MM.1S (cell line): ENCODE results near the gene KNOP1.
"Not testable (repeated sequence)": the region's sequence is repeated elsewhere in the genome, so short reads cannot be mapped to it uniquely, and the experiment has no call there.

ENCODE experiments used
- DNase-seq: peaks from one replicate; pipeline ENCODE4 v3.0.0-alpha.2; 2015
- H2AFZ ChIP-seq: fragments of 300-600 bp; sonication (generic); 2 replicates; pipeline ENCODE4 v1.6.0; 2016; ENCODE audit warnings: antibody characterized with exemption, low read length
- H3F3A ChIP-seq: fragments of 300-600 bp; sonication (generic); 2 replicates; pipeline ENCODE4 v1.6.1; 2016; ENCODE audit warnings: mild to moderate bottlenecking, antibody characterized with exemption, low read length, moderate library complexity, mixed read lengths; ENCODE audit not compliant: insufficient read depth
- H3K27ac ChIP-seq: fragments of 300-600 bp; sonication (generic); 2 replicates; pipeline ENCODE4 v1.5.1; 2016; ENCODE audit warnings: mild to moderate bottlenecking, low read length
- H3K27me3 ChIP-seq: fragments of 300-600 bp; sonication (generic); replicated peaks from 2 replicates; pipeline ENCODE4 v1.6.0; 2016; ENCODE audit warnings: low read length; ENCODE audit not compliant: insufficient read depth
- H3K36me3 ChIP-seq: fragments of 300-600 bp; sonication (generic); replicated peaks from 2 replicates; pipeline ENCODE4 v1.6.1; 2016; ENCODE audit warnings: mild to moderate bottlenecking, low read length, mixed read lengths; ENCODE audit not compliant: insufficient read depth
- H3K4me1 ChIP-seq: fragments of 300-600 bp; sonication (generic); 2 replicates; pipeline ENCODE4 v1.6.1; 2016; ENCODE audit warnings: low read length, mixed read lengths
- H3K4me2 ChIP-seq: fragments of 300-600 bp; sonication (generic); 2 replicates; pipeline ENCODE4 v1.6.0; 2016; ENCODE audit warnings: low read depth, low read length
- H3K4me3 ChIP-seq: fragments of 300-600 bp; sonication (generic); 2 replicates; pipeline ENCODE4 v1.5.1; 2016; ENCODE audit warnings: low read length, mixed read lengths
- H3K79me2 ChIP-seq: fragments of 300-600 bp; sonication (generic); 2 replicates; pipeline ENCODE4 v1.6.1; 2016; ENCODE audit warnings: mixed run types, low read length, mixed read lengths
- H3K9ac ChIP-seq: fragments of 300-600 bp; sonication (generic); 2 replicates; pipeline ENCODE4 v1.6.1; 2016; ENCODE audit warnings: low read length, mixed read lengths
- H3K9me2 ChIP-seq: fragments of 300-600 bp; sonication (generic); replicated peaks from 2 replicates; pipeline ENCODE4 v1.6.1; 2016; ENCODE audit warnings: mild to moderate bottlenecking, low read length, mixed read lengths; ENCODE audit not compliant: insufficient read depth
- H3K9me3 ChIP-seq: fragments of 300-600 bp; sonication (generic); replicated peaks from 2 replicates; pipeline ENCODE4 v1.6.1; 2016; ENCODE audit warnings: mild to moderate bottlenecking, low read length, mixed read lengths; ENCODE audit not compliant: insufficient read depth
- H4K20me1 ChIP-seq: fragments of 300-600 bp; sonication (generic); 2 replicates; pipeline ENCODE4 v1.6.1; 2016; ENCODE audit warnings: mild to moderate bottlenecking, low read length, moderate library complexity, mixed read lengths; ENCODE audit not compliant: insufficient read depth
- CTCF ChIP-seq: fragments of 300-600 bp; sonication (generic); IDR thresholded peaks from 2 replicates; pipeline ENCODE4 v1.5.1; 2016; ENCODE audit warnings: antibody characterized with exemption, low read length, mixed read lengths
- EZH2 ChIP-seq: fragments of 300-600 bp; sonication (generic); optimal IDR thresholded peaks from 2 replicates; pipeline ENCODE3; 2017; ENCODE audit warnings: low read depth, mild to moderate bottlenecking, antibody characterized with exemption, low read length, mixed read lengths
- EZH2phosphoT487 ChIP-seq: fragments of 300-600 bp; sonication (generic); IDR thresholded peaks from 2 replicates; pipeline ENCODE4 v1.6.1; 2018; ENCODE audit warnings: antibody characterized with exemption, low read length

KNOP1 gene

GRCh38 chr16:19717314-19717713, 713 bp downstream of the KNOP1 start:
- H3F3A ChIP-seq: no peaks in the 10 kb centered on the region
- peak; percentile 22 for DNase-seq
- H3K27me3 ChIP-seq: no peaks in the 10 kb centered on the region
- no peaks in the 10 kb centered on the region for H3K9me3 ChIP-seq
- no peaks in the 10 kb centered on the region for H3K9me2 ChIP-seq
- no peaks in the 10 kb centered on the region for H4K20me1 ChIP-seq
- H3K4me2 ChIP-seq: peak overlapping the region; percentile 56
- peak overlapping the region; percentile 90 for H3K9ac ChIP-seq
- peaks cover 41% of the 10 kb centered on the region for H3K79me2 ChIP-seq
- no peak for TF ChIP-seq EZH2
- no peak for TF ChIP-seq CTCF
- H2AFZ ChIP-seq: peak overlapping the region; percentile 71
- no peaks in the 10 kb centered on the region for H3K4me1 ChIP-seq
- H3K36me3 ChIP-seq: peaks cover 6% of the 10 kb centered on the region; the same call in 1 of the 2 replicates
- peak overlapping the region; percentile 83 for H3K4me3 ChIP-seq
- peak overlapping the region; percentile 34; the same call in 1 of the 2 replicates for H3K27ac ChIP-seq

DNA sequence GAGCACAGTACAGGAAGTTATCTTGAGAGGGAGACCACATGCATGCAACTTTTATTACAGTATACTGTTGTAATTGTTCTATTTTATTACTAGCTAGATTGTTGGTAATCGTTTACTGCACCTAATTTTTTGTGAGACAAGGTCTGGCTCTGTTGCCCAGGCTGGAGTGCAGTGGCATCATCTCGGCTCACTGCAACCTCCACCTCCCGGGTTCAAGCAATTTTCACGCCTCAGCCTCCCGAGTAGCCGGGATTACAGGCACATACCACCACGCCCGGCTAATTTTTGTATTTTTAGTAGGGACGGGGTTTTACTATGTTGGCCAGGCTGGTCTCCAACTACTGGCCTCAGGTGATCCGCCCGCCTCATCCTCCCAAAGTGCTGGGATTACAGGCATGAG, 1.3 kb downstream of the KNOP1 start:
- not testable (repeated sequence) for H3K36me3 ChIP-seq, H3K9me3 ChIP-seq, H3K4me1 ChIP-seq, H4K20me1 ChIP-seq, H3K9me2 ChIP-seq, DNase-seq, H2AFZ ChIP-seq, H3K27me3 ChIP-seq, H3K9ac ChIP-seq, H3K27ac ChIP-seq, H3F3A ChIP-seq
- Histone ChIP-seq H3K79me2 (peaks cover 41% of the 10 kb centered on the region), H3K4me3 (peak overlapping the region; percentile 83), H3K4me2 (peak overlapping the region; percentile 56; the same call in 1 of the 2 replicates)

DNA sequence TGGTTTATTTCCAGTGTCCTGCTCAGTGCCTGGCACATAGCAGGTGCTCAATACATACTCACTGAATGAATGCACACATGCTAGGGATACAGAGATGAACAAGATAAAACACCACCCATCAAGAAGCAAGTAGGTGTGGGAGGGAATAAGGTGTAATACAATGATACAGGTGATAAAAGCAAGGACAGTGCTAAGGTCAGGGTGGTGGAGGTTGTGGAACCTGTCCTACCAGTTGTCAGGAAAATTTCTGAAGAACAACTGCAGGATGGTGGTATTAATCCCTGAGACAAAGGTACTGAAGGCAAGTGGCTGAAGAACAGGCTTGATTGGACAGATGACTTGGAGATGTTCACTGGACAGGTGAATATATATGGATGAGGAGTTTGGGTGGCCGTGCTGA, 1.8 kb downstream of the KNOP1 start:
- TF ChIP-seq CTCF (no peak), EZH2phosphoT487 (no peak), EZH2 (no peak)
- Histone ChIP-seq H3F3A (no peaks in the 10 kb centered on the region), H2AFZ (no peak overlapping the region), H3K9ac (no peak overlapping the region), H3K27ac (no peak overlapping the region), H3K27me3 (no peaks in the 10 kb centered on the region), H3K36me3 (peaks cover 6% of the 10 kb centered on the region; the same call in 1 of the 2 replicates), H3K4me3 (no peak overlapping the region), H3K9me3 (no peaks in the 10 kb centered on the region), H3K9me2 (no peaks in the 10 kb centered on the region), H3K79me2 (peaks cover 41% of the 10 kb centered on the region), H3K4me2 (peak overlapping the region; percentile 56; the same call in 1 of the 2 replicates), H3K4me1 (no peaks in the 10 kb centered on the region), H4K20me1 (no peaks in the 10 kb centered on the region)
- no peak for DNase-seq

- Histone ChIP-seq H3F3A (no peaks in the 10 kb centered on the region), H3K27ac (no peak overlapping the region), H3K9ac (no peak overlapping the region), H3K27me3 (no peaks in the 10 kb centered on the region), H3K9me3 (no peaks in the 10 kb centered on the region), H3K9me2 (no peaks in the 10 kb centered on the region), H4K20me1 (no peaks in the 10 kb centered on the region), H3K79me2 (peaks cover 41% of the 10 kb centered on the region), H2AFZ (no peak overlapping the region), H3K4me1 (no peaks in the 10 kb centered on the region), H3K4me2 (no peak overlapping the region), H3K36me3 (peaks cover 6% of the 10 kb centered on the region; the same call in 1 of the 2 replicates), H3K4me3 (no peak overlapping the region)
- TF ChIP-seq EZH2phosphoT487 (no peak), CTCF (no peak), EZH2 (no peak)
- DNase-seq: no peak
Observed at GRCh38 chr16:19715566-19715965, 2.5 kb downstream of the KNOP1 start.
